A204.1 (cell line): Measurements from ENCODE around the gene YWHAG.
"Not testable (repeated sequence)": the region's sequence is repeated elsewhere in the genome, so short reads cannot be mapped to it uniquely, and the experiment has no call there.

ENCODE experiments used
- FAIRE-seq: peaks from 2 replicates; lab custom pipeline; 2012; peaks lifted over from hg19 to GRCh38; lab: Jason Lieb, UNC

YWHAG gene

DNA sequence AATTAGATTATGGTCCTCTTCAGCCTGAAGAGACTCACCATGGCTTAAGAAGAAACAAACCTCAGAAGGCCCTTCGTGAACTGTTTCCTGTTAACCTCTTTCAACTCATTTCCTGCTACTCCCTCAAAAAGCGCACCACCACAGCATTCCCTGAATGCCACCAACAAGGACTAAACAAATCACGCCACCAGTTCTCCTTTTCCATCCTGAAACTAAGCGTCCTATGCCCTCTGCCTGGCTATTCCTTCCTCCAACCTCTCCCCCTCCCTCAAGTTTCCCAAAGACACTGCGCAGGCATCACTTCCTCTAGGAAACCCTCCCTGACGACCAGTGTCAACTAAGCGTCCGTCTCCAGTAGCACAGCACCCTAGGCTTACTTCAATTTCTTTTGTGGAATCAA is 12.0 kb downstream of the YWHAG start:
- FAIRE-seq = no peak

GRCh38 chr7:76346097-76346496 is 12.7 kb downstream of the YWHAG start:
- FAIRE-seq = no peak

DNA sequence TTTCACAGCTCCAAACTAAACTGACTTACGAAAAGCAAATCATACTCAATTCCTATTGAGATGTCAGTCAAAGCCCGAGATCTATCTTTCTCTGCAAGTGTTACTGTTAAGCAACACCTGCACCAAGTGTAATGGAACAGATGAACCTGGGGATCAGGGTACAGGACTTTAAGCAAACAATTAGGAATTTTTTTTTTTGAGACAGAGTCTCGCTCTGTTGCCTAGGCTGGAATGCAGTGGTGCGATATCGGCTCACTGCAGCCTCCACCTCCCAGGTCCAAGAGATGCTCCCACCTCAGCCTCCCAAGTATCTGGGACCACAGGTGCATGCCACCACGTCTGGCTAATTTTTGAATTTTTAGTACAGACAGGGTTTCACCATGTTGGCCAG is 14.9 kb downstream of the YWHAG start:
- FAIRE-seq = no peak

GRCh38 chr7:76343294-76343930 is 15.4 kb downstream of the YWHAG start:
- no peak for FAIRE-seq

DNA sequence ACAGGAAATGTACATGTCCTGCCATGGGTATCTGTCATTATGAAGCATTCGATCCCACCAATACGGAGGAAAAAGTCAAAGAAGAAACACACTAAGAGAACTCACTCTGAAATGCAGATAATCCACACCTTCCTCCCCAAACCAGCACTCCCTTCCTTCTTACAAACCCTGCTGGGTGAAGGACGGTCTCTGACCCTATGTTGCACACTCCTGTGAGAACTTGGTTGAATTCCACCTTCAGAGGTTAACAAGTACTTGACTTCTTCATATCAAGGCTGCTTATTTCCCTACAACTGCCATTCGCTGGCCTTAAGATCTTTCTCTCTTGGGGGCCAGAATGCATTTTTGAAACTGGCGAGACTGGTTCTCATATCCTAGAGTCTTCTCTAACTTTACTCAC is 16.6 kb downstream of the YWHAG start:
- no peak for FAIRE-seq

DNA sequence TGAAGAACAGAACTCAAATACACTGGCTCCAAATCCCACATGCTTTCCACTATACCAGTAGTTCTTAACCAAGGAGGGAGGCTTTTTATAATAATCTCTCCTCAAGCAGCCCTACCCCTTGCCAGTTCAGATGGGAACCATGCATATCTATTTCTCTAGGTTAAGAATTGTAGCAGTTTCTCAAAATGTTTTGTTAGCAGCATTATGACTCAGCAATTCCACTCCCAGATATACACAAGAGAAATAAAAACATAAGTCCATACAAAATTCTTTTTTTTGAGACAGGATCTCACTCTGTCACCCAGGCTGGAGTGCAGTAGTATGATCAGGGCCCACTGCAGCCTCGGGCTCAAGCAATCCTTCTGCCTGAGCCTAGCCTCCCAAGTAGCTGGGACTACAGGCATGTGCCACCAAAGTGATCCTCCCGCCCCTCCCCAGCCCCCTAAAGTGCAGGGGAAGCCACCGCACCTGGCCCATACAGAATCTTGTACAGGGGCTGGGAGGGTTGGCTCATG is 18.1 kb downstream of the YWHAG start:
- no peak for FAIRE-seq

DNA sequence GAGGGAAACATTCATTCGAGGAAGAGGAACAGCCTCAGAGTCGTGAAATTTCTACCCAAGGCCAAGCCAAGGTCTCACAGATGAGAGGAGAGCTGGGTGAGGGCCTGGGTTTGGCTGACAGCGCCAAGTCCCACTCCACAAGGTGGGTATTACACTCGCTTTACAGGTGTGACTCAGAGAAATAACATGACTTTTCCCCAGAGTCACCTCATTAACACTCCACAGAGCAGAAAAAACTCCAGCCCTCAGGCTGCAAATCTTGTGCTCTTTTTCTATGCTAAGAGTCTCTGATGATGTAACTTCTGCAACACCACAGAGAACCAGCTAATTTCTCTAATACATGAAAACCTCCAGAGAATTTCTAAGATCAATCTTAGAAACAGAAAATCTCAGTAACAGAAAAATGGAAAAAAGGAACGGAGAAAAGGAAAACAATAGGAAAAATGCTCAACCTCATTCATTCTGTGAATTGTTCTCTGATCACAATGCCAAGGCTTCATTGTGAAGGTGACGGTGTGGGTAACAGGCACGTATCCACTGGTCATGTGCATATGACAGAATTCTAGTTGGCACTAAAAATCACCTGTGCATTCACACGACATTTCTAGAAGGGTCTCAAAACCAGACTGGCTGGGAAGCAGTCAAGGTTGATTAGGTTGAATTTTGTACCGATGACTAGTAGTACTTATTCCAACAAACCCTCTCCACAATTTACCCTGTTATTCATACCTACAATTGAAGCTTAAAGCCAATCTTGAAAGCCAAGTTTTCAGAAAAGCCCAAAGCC is 20.3 kb downstream of the YWHAG start:
- no peak for FAIRE-seq

GRCh38 chr7:76337147-76337546 is 21.6 kb downstream of the YWHAG start:
- FAIRE-seq = no peak

- FAIRE-seq = no peak
Observed at GRCh38 chr7:76336094-76336493, 22.7 kb downstream of the YWHAG start.

- FAIRE-seq = not testable (repeated sequence)
Observed at GRCh38 chr7:76335417-76335816, 23.4 kb downstream of the YWHAG start.

DNA sequence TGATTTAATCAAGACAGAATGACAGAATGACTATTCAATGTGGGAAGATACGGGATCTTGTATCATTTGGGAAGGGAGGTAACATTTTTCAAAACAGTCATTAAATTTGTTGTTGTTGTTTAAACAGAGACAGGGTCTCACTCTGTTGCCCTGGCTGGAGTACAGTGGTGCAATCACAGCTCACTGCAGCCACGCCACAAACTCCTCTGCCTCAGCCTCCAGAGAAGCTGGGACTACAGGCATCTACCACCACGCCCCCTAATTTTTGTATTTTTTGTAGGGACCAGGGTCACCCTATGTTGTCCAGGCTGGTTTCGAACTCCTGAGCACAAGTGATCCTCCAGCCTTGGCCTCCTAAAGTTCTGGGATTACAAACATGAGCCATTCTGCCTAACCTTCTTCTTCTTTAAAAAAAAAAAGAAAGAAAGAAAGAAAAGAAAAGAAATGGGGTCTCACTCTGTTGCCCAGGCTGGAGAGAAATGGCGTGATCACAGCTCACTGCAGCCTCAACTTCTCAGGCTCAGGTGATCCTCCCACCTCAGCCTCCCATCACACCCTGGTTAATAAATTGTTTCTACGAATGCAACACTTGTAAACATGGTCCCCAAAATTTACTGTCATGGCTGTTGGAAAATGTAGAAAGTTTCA is 24.3 kb downstream of the YWHAG start:
- no peak for FAIRE-seq

DNA sequence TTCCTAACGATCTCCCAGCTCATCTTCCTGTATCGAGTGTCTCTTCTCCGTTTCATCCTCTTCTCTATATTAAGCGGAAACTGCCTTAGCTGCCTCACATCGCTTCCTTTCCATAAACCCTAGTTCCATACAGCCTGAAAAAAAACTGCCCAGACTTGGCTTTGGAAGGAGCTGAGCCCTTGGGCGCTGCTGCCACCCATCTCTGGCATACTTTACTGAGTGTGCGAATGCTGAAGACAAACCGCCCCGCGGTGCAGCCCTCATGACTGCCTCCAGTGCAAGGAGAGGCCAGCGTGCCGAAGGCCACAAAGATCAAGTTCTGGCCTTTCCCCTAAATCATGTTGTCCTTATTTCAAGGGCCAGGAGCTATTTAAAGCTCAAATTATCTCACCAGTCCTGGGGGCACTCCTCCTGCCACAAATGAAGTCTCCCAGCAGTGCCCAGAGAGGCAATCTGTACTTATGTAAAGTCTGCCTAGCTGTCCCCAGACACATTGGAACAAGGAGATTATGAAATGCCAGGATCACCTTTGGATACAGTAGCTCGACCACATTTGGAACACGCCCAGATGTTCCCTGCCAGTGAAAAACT is 25.2 kb downstream of the YWHAG start:
- FAIRE-seq = no peak

DNA sequence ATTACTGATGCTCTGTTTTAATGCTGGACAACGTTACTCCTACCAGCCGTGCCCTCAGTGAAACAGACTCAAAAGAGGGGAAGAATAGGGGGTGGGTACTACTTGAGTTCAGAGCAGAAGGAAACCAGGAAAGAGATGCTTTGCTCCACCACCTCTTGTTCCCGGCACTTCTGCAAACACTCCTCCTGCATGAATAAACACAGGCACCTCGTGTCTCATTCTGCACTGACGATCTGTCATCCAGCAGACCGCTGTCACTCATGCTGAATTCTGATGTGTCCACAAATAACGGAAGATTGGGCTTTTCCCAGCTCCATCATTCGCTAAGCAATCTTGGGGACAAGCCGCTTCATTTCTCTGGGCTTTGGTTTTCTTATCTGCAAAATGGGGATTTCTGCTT is 26.7 kb downstream of the YWHAG start:
- no peak for FAIRE-seq

DNA sequence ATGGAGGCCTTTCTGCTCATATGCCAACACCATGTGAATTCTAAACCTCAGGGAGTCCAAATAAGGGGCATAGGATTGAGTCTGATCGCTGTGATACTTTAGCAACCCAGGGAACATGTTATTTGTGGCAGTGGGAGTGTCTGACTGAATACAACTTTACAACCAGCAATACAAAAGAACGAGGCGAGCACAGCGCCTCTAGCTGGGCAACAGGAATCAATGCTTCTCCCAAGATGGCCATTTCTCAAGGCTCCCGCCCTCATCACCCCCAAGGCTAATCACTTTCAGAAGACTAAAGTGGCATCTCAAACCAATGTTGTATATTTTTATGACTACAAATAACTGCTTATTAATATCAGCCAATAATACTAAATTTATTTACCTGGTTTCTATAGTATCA is 28.1 kb downstream of the YWHAG start:
- FAIRE-seq = no peak

DNA sequence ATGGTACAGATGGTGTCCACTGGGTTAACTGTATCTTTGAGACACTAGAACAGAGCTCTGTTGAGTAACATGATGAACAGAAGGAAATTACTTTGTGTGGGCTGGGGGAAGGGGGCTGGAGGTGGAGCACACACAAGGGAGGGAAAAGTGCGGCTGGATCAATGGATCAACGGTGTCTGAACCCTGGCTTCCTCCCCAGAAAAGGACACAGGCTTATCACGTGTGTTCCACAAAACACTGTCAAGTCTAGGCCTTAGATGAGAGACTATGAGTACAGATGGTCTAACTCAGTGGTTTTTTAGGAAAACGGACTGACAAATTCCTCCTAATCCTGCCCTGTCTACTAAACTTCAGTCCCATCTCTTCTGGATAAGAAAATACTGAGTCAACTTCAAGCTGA is 28.5 kb downstream of the YWHAG start:
- no peak for FAIRE-seq

DNA sequence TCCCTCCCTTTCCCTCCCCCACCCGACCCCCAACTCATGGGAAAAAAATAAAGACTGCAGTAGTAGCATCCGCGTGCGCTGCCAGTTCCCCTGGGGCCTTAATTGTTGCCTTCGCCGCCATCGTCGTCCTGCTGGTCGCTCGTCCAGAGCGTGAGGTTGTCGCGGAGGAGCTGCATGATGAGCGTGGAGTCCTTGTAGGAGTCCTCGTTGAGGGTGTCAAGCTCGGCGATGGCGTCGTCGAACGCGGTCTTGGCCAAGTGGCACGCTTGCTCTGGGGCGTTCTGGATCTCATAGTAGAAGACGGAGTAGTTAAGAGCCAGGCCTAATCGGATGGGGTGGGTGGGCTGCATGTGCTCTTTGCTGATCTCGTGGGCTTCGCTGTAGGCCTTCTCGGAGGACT is 29.3 kb downstream of the YWHAG start:
- no peak for FAIRE-seq

- FAIRE-seq = no peak
Observed at GRCh38 chr7:76328389-76328788, 30.4 kb downstream of the YWHAG start.

DNA sequence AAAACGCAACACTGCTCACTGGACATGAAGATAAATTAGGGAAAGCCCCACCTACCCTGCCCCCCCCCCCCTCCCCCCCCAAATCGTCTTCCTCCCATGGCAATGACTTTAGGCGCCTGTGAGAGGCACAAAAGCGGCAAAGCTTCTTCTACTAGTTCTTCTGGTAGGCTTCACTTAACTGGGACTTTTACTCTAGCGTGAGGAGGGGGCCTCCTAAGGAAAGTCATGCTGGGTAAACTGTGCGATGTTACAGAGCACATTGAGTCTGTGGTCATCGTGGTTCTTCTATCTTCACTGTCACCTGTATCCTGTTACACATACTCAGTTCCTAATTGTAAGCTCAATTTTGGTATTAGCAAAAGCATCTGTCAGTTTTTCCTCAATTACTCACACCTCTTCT is 31.2 kb downstream of the YWHAG start:
- FAIRE-seq = no peak

GRCh38 chr7:76326646-76327233 is 32.1 kb downstream of the YWHAG start:
- FAIRE-seq = no peak

- no peak for FAIRE-seq
Observed at GRCh38 chr7:76325811-76326210, 33.0 kb downstream of the YWHAG start.

GRCh38 chr7:76325092-76325491 is 33.7 kb downstream of the YWHAG start:
- no peak for FAIRE-seq

DNA sequence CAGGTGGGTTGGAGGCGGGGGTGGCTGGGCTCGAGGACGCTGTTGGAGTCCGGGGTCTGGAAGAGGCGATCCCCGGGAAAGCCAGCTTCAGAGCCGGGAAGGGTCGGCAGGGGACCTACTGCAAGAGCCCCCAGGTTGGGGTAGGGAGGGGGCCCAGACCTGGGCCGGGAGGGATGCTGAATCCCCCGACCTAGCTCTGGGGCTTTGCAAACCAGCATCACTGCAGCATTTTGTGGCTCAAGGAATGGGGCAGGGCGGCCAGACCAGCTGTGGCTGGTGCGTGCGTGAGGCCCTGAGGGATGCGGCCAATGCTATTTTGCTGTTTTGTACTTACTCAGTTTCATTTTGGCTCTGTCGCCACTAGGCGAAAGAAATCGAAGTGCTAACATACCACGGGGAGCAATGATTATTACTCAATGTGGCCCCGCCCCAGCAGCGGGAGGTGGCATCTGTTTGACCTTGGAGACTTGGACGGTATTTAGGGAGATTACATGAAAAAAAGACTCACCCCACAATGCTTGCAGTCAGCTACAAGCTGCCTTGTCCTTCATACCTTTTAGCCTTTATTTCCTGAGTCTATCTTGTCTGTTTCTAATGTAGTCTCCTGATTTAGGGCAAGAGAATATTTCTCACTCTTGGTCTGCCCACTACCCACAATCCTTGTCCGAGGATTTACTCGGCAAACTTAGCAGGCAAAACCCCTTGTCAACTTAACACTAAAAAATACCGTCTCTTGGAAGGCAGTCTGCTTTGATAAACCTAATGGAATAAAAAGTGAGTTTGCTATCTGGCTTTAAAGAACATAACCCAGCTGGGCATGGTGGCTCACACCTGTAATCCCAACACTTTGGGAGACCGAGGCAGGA is 40.1 kb downstream of the YWHAG start:
- no peak for FAIRE-seq
